ENCODE results near the gene ROBO1.

Gene ROBO1

DNA sequence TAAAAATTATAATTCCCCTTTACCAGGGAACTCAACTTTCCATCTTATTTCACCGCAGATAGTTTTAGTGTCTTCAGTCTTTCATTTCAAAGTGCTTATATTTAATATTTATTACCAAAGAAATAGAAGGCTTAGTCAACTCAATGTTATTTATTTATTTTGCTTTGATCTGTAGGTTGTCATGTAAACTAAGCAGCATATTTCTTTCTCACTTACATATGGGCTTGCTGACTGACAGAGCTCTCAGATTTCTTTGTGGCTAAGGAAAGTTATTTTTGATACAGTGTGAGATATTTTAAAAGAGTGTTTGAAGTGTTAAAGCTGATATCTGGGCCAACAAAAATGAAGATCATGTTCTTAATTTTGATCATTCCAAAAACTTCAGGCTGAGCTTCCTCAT is 331.4 kb downstream of the ROBO1 start:
- DNase-seq = no peak

DNA sequence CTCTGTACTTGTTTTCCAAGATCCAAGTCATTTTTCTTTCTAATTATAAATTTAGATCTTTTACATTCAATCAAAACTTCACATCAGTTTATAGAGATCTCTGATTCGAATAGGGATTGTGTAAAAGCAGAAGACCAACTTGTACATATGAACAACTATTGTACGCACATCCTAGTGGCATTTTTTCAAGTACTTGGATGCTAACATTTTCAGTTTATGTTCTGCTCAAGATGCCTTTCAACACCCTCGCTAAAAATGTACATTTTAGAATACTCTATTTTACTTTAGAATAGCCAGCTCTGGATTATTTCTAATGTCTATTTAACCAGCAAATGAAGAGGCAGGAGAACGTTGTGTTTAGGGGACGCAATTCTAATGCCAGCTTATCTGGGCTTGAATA is 340.7 kb downstream of the ROBO1 start:
- DNase-seq = no peak

DNA sequence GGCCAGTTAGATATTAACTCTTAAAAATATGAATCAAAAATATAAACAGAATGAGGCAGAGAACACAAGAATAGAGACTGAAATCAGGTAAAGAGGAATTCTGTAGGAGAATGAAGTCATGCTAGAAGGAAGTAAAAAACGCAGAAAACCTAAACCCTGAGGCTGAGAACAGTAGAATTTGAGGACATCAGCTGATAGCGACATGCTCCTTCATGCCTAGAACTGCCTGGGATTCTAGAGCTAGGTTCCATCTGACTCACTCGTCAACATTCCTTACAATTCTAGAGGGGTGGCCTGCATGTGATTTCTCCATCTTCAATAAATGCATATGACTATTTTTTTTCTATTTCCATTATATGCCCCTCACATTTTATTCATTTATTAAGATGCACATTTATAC is 343.0 kb downstream of the ROBO1 start:
- DNase-seq = no peak

DNA sequence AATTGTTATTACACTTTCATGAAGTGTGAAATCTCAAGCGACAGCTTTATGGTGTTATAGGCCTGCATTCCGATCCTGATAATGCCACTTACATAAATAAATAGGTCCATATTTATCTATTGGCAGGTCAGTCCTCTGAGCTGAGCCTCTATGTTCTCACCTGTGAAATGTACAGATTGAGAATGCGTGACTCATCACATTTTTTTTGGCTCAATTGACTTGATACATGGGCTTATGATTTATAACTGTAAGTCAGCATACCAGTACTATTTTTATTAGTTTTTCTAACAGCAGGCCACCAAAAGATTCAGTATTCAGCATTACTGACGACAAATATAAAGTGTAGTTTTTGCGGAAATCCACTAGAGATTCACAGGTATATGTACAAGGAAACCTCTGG is 344.4 kb downstream of the ROBO1 start:
- DNase-seq = no peak

DNA sequence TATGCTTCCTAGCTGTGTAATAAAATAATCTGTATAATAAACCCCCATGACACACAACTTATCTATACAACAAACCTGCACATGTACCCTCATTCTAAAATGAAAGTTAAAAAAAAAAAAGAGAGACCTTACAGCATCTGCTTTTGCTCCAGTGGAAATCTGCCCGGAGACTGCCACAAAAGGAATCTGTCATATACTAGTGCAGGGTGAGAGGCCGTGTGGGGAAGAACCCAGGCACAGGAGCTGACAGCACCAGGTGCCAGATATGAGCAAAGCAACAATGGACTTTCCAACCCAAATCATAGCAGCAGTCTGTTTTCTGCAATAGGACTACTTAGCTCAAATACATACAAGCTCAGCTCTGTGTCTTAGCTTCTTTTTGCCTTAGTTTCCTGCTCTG is 346.5 kb downstream of the ROBO1 start:
- DNase-seq = no peak

DNA sequence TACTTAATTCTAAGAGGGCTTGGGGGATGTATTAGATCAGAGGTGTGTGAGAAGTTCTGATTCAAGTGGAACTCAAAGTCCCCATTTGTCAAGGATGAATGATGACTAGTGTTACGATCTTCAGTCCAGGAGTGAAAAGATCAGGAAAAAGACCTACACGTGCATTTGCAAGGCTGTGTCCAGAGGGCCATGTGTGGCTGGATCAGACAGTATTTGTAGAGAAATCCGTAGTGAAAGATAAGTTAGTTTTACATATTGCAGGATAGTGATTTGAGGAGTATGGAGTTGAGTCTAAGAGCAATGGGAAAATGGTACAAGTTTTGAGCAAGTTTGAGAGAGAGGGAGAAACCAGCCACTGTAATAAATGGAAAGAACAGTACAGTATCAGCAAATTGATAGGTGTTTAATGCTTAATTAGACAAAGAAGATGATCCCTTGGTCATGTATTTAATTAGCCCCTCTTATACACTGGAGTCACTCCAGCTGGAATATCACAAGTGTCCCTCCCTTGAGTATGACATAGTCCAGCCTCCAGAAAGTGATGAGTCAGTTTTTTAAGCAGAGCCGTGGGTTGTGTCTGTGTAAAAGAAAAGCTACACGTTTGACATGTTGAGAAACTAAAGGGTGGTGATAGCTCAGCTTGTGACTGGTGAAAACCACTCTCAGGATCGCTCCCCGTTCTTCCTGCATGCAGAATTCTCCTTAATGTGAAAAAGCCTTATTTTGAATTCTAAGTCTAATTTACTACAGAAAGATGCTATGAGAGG is 348.8 kb downstream of the ROBO1 start:
- DNase-seq = no peak

DNA sequence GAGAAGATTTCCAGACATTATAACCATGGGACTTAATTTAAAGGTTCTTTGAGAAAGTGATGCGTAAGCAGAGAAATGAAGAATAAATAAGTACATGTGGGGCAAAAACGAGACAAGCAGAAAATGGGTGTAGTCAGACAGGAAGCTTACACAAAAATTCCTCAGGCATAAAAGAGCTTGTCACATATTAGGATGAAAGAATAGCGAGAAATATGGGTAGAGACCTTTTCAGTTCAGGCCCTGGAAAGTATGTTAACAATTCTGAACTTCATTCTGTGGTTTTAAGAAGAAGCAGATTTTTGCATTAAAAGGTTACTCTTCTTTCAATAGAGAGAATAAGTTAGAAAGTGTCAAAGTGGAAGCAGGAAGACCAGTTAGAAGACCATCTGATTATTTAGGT is 352.4 kb downstream of the ROBO1 start:
- no peak for DNase-seq

DNA sequence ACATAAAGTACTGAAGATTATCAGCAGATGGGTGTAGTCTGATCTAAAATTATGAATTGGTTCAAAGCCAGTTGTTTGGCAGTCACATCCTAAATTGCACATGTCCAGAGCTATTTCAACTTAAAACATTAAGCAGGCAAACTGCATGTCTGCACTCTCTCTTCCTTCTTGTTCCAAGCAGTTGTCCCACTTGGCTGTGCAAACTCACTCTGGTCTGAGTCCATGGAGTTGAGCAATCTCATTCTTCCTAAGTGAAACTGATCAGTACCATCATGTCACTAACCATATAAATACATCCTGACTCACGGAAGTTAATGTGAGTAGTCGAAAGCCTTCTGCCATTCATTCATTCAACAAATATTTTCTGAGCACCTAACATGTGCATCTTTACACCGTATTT is 353.0 kb downstream of the ROBO1 start:
- no peak for DNase-seq

DNA sequence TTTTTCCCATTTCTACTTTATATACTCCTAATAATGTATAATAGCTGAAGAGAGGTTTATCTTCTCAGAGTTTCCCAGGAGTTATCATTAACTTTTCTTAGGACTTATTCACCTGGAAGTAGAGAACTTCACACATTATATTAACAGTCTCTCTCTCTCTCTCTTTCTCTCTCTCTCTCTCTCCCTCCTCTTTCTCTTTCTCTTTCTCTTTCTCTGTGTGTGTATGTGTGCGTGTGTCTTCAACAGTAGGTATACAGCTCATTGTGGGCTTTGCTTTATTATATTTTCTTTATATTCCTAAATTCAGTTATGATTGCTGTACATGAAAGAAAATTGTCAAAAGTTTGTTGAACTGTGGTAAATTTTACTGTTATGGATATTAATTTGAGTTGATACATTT is 353.8 kb downstream of the ROBO1 start:
- DNase-seq = no peak

DNA sequence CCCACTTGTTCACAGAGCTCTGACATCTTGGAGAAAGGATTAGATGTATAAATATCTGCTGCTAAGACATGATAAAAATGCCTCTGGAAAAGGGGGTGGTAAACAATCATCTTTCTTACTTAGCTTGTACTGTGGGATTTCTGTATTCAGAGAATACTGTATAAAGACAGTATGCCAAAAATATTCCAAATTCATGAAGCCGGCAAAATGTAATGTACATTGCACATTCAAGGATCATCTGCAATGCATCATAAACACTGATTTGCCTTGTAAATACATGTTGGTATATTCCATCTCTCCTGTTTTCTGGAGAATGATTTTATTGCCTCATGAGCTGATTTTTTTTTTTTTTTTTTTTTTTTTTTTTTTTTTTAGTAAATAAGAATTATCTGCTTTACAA is 355.3 kb downstream of the ROBO1 start:
- DNase-seq = no peak

DNA sequence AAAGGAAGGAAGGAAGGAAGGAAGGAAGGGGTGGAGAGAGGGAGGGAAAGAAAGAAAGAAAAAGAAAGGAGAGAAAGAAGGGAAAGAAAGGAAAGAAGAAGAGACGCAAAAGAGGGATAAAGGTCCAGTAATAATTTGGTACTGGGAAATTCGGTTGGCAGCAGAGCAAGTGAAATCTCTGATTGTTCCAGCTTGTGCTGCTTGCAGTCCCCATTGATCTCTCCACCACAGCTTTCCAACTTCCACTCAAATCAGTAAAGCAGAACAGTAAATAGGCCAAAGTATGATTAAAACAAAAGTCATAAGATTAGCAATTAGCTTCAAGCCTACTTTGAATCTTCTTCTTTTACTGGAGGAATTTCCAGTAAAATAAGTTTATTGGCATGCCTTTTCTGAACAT is 357.2 kb downstream of the ROBO1 start:
- no peak for DNase-seq

DNA sequence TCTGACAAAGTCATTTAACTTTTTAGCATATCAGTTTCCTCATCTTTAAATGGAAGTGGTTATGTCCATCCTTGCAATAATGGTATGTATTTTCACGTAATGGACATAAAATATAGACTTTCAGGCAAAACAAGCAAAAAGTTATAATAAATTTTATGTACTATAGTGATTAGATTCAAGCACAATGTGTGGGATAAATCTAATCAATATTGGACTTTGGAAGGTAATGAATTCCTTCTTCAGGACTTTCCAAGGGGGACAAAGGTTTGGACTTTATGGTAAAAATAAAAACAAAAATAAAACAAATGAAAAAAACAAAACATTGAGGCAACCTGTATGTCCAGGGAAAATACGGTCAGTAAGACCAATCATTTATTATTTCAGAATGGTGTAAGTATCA is 357.7 kb downstream of the ROBO1 start:
- no peak for DNase-seq

DNA sequence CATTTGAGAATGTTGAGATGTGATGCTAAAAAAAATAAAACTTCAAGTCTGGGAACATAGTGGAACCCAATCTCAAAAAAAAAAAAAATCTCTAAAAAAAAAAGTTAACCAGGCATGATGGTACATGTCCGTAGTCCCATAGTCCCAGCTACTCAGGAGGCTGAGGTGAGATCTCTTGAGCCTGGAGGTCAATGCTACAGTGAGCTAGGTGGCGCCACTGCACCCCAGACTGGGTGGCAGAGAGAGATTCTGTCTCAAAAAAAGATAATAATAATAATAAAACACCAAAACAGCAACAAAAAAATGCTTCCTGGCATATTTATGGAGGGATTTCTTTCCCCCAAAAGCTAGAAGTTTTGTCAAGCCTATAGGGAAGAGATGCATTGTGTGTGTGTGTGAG is 361.6 kb downstream of the ROBO1 start:
- no peak for DNase-seq

DNA sequence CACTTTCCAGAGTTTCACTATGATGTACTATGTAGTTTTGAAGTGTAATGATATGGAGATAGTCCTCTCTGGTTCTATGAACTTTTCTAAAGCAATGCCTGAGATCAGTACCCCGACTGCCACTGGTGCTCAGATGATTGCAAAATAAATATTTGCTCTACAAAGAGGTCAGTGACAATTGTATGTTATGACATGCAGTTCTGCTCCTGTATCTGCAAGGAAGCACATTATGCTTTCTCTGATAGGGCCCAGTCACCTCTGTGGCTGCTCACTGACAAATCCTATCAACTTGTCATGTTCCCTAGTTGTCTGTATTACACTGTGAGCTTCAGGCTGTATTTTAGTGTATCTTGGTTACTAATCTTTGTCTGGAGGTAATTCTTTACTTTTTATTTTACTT is 362.6 kb downstream of the ROBO1 start:
- no peak for DNase-seq

DNA sequence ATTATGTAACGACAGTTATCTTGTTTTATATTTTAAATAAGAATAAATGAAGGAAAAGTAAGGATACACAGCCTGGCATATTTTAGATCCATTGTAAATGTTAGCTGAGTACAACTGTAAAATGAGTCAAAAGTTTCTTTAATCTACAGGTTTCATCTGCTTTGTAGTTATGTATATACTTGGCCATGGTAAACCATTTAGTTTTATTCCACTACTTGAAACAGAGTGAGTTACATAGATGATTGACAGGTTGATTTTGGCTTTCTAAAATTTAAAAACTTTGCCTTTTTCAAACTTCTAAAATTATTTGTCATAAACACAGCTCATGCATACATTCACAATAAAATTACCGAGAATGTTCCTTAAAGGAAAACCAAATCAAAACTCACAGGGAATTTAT is 371.2 kb downstream of the ROBO1 start:
- DNase-seq = no peak

DNA sequence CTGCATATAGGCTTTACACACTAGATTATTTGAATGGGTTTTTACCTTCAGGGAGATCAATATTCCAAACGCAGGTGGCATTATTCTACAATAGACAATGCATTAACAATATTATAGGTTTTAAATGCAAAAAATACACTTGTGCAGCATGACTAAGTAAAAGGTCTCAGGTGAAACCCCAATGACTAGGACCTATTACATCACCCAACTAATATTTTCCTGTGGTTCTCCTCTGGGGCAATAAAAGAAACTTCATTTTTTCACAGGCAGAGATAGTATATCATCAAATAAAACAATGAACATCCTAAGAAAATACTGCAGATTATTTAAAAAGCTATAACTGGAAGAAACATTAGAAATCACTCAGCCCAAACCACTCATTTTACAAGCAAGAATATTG is 375.3 kb downstream of the ROBO1 start:
- DNase-seq = no peak

DNA sequence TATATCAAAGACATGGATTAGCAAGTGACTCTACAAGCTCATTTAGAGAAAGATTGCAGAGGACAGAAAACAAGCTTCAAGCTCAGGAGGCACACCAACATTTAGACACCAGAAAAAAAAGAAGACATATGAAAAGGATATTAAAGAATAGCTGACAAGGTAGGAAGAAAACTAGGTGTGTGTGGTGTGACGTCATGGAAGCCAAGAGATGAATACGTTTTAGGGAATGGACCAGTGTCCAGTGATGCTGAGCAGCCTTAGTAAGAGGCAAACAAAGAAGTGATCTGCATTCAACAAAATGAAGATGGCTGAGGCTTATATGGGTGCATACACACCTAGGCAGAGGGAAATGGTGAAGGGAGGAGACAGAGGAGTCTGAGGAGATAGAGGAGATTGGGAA is 377.4 kb downstream of the ROBO1 start:
- no peak for DNase-seq

DNA sequence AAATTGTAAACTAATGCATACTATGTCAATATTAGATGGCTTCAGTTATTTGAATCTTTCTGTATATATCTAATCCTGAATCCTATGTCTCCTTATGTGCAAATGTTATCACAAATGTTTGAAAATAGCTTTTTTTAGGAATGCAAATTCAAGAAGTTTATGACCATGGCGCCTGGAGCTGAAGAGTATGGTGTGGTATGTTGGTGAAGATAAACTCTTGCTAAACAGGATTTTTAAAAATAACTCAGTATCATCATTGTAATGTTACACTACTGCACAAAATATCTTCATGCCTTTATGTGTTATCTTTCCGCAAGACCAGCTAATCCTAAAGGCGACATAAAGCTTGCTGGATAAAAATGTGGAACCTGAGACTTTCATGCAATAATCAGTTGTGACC is 382.6 kb downstream of the ROBO1 start:
- no peak for DNase-seq

DNA sequence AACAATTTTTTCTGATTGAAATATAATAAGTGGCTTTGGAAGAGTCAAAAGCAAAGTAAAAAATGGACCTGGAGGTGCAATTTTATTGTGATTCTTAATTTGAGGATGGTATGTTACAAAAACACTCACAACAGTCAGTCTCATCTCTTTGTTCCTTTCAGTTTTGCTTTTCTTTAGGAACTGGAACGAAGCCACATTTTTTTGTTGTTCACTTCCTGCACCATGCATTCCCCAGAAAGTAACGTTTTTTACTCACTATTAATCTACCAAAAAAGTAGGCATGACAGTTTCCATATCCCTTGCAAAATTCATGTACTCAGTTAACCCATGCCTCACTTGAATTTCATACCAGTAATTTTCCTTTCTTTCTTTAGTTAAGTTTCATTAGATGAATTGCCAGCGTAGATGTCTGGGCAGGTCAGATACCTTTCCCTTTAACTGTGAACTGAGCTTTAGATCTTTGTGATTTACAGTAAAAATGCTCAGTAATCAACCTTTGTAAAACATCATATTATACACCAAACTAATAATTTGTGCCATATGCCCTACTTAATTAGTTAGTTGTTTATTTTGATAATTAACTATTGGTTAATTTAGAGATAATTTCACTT is 384.3 kb downstream of the ROBO1 start:
- DNase-seq = no peak

DNA sequence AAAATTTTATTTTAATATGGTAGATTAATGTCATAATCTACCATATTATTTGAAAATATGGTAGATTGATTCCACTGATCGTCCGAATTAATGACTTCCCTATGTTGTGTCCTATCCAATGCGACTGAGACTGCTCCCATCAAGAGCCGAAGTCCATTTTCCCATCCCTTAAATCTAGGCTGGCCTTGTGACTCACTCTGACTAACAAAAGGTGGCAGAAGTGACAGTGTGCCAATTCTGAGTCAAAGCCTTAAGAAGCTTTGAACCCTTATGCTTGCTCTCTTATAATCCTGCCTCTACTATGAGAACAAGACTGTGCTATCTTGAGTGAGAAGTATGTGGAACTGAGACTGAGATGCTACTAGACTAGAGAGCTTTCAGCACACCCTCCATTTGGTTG is 387.2 kb downstream of the ROBO1 start:
- DNase-seq = no peak

DNA sequence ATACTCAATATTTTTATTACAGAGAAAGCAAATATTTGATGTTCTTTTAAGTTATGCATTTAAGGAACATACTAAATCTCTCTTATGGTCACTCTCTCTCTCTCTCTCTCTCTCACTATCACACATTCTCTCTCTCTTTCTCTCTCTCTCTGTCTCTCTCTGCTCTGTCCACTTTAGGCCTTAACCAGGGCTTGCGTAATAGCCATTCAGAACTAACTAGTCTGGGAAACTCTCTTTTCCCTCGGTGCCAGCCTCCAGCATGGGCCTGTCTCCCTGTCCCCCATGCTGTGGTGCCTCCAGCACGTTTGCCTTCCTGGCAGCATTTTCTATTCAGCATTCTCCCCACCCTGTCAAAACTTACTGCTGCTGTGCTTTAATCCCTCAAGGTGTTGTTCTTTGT is 389.7 kb downstream of the ROBO1 start:
- DNase-seq = no peak

DNA sequence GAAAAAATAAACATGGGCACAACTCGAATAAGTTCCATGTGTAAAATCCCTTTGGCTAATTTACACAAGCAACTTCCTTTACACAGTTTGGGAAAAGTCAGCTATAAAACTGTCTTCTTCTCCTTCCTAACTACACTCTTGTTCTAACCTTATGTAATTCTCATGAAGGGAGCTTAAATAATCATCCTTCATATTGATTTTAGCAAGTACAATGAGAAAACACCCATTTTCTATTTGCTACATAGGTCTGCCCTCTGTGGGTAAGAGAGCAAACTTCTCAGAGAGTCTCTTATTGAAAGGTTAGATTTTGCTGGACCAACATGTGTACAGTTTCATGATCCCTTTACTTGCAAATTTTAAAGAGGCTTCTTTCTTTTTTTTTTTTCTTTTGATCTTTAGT is 398.5 kb downstream of the ROBO1 start:
- no peak for DNase-seq

DNA sequence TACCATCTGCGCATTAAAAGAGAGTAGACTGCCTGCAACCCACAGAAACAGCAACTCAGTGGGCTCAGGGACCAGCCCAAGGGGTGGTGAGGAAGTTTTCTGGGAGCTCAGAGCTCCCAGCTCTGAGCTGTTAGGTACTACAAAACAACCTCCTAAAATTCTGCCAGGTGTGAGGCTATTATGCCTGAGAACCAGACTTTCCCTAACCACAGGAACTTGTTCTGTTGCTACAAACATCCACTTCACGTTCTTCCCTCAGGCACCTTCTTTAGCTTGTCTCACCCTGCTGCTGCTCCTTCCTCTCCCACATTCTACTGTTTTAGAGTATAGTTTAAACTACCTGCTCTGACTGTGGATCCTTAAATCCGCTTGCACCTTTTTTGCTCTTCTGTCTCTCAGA is 399.4 kb downstream of the ROBO1 start:
- DNase-seq = no peak

DNA sequence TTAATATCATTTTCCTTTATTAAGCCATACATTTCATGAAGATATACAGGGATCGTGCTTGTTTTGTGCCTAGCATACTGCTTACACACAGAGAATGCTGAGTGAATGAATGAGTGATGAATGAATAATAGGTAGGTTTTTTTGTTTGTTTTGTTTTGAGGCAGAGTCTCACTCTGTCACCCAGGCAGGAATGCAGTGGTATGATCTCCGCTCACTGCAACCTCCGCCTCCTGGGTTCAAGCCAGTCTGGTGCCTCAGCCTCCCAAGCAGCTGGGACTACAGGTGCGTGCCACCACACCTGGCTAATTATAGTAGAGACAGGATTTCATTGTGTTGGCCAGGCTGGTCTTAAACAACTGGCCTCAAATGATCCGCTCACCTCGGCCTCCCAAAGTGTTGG is 400.0 kb downstream of the ROBO1 start:
- no peak for DNase-seq

DNA sequence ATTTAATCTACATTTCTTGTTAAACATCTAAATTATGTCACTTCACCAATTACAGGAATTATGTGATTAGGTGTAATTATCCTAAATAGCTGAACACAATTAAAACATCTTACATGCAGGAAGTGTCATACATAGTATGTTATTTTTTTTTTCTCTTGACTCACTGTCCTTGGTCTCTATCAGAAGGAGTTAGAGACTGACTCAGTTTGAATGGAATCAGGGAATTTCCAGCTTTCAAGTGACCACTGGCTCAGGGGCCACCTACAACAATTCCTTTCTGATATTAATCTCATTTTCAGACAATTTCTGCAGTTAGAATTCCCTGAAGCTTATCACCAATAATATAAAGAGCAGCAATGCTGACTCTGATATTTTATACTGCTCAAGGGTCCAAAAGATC is 400.7 kb downstream of the ROBO1 start:
- DNase-seq = no peak

All from effector CD8-positive, alpha-beta T cell (primary cell).